ENCODE data around the gene FOXI1.

The FOXI1 gene

GRCh38 chr5:170143091-170143490 lies 37.4 kb downstream of the FOXI1 start:
- Histone ChIP-seq H3K27me3 (ENCODE audit: control insufficient read depth in 1 of 2, insufficient read depth in 2 of 2, low read length in 2 of 2) (no peaks in the 10 kb centered on the region), H3K36me3 (ENCODE audit: control insufficient read depth in 2 of 2, insufficient read depth in 2 of 2, low read length in 2 of 2) (no peaks in the 10 kb centered on the region), H3K9me3 (ENCODE audit: control insufficient read depth in 2 of 2, low read length in 2 of 2) (no peaks in the 10 kb centered on the region), H3K9ac (ENCODE audit: low read length in 2 of 2) (no peak overlapping the region), H3K4me1 (ENCODE audit: control insufficient read depth, insufficient read depth, low read length) (no peaks in the 10 kb centered on the region), H3K4me3 (ENCODE audit: low read length in 2 of 2) (no peak overlapping the region), H3K27ac (ENCODE audit: low read length) (no peak overlapping the region)

GRCh38 chr5:170143710-170144109 lies 38.0 kb downstream of the FOXI1 start:
- Histone ChIP-seq H3K27ac (ENCODE audit: low read length) (no peak overlapping the region), H3K36me3 (ENCODE audit: control insufficient read depth in 2 of 2, insufficient read depth in 2 of 2, low read length in 2 of 2) (no peaks in the 10 kb centered on the region), H3K27me3 (ENCODE audit: control insufficient read depth in 1 of 2, insufficient read depth in 2 of 2, low read length in 2 of 2) (no peaks in the 10 kb centered on the region), H3K9me3 (ENCODE audit: control insufficient read depth in 2 of 2, low read length in 2 of 2) (no peaks in the 10 kb centered on the region), H3K4me3 (ENCODE audit: low read length in 2 of 2) (no peak overlapping the region), H3K9ac (ENCODE audit: low read length in 2 of 2) (no peak overlapping the region), H3K4me1 (ENCODE audit: control insufficient read depth, insufficient read depth, low read length) (no peaks in the 10 kb centered on the region)

- H3K36me3 ChIP-seq (ENCODE audit: control insufficient read depth in 2 of 2, insufficient read depth in 2 of 2, low read length in 2 of 2) = no peaks in the 10 kb centered on the region
- H3K27me3 ChIP-seq (ENCODE audit: control insufficient read depth in 1 of 2, insufficient read depth in 2 of 2, low read length in 2 of 2) = no peaks in the 10 kb centered on the region
- H3K4me1 ChIP-seq (ENCODE audit: control insufficient read depth, insufficient read depth, low read length) = no peaks in the 10 kb centered on the region
- H3K9me3 ChIP-seq (ENCODE audit: control insufficient read depth in 2 of 2, low read length in 2 of 2) = no peaks in the 10 kb centered on the region
- no peak overlapping the region for H3K27ac ChIP-seq (ENCODE audit: low read length)
- H3K9ac ChIP-seq (ENCODE audit: low read length in 2 of 2) = no peak overlapping the region
- H3K4me3 ChIP-seq (ENCODE audit: low read length in 2 of 2) = no peak overlapping the region
Measured at GRCh38 chr5:170144286-170145023, 38.8 kb downstream of the FOXI1 start.

GRCh38 chr5:170145462-170145861 lies 39.8 kb downstream of the FOXI1 start:
- no peaks in the 10 kb centered on the region for H3K27me3 ChIP-seq (ENCODE audit: control insufficient read depth in 1 of 2, insufficient read depth in 2 of 2, low read length in 2 of 2)

GRCh38 chr5:170147051-170147752 lies 41.5 kb downstream of the FOXI1 start:
- Histone ChIP-seq H3K27me3 (ENCODE audit: control insufficient read depth in 1 of 2, insufficient read depth in 2 of 2, low read length in 2 of 2) (no peaks in the 10 kb centered on the region), H3K4me3 (ENCODE audit: low read length in 2 of 2) (no peak overlapping the region), H3K4me1 (ENCODE audit: control insufficient read depth, insufficient read depth, low read length) (no peaks in the 10 kb centered on the region), H3K9ac (ENCODE audit: low read length in 2 of 2) (no peak overlapping the region), H3K27ac (ENCODE audit: low read length) (no peak overlapping the region), H3K36me3 (ENCODE audit: control insufficient read depth in 2 of 2, insufficient read depth in 2 of 2, low read length in 2 of 2) (no peaks in the 10 kb centered on the region), H3K9me3 (ENCODE audit: control insufficient read depth in 2 of 2, low read length in 2 of 2) (no peaks in the 10 kb centered on the region)

More at GRCh38 chr5:170145462-170145861, 39.8 kb downstream of the FOXI1 start:
- Histone ChIP-seq H3K9me3 (ENCODE audit: control insufficient read depth in 2 of 2, low read length in 2 of 2) (no peaks in the 10 kb centered on the region), H3K4me1 (ENCODE audit: control insufficient read depth, insufficient read depth, low read length) (no peaks in the 10 kb centered on the region), H3K4me3 (ENCODE audit: low read length in 2 of 2) (no peak overlapping the region), H3K36me3 (ENCODE audit: control insufficient read depth in 2 of 2, insufficient read depth in 2 of 2, low read length in 2 of 2) (no peaks in the 10 kb centered on the region), H3K9ac (ENCODE audit: low read length in 2 of 2) (no peak overlapping the region), H3K27ac (ENCODE audit: low read length) (no peak overlapping the region)

- no peaks in the 10 kb centered on the region for H3K27me3 ChIP-seq (ENCODE audit: control insufficient read depth in 1 of 2, insufficient read depth in 2 of 2, low read length in 2 of 2)
- H3K9ac ChIP-seq (ENCODE audit: low read length in 2 of 2) = no peak overlapping the region
- no peak overlapping the region for H3K4me3 ChIP-seq (ENCODE audit: low read length in 2 of 2)
- H3K27ac ChIP-seq (ENCODE audit: low read length) = no peak overlapping the region
- H3K9me3 ChIP-seq (ENCODE audit: control insufficient read depth in 2 of 2, low read length in 2 of 2) = no peaks in the 10 kb centered on the region
- no peaks in the 10 kb centered on the region for H3K36me3 ChIP-seq (ENCODE audit: control insufficient read depth in 2 of 2, insufficient read depth in 2 of 2, low read length in 2 of 2)
- H3K4me1 ChIP-seq (ENCODE audit: control insufficient read depth, insufficient read depth, low read length) = no peaks in the 10 kb centered on the region
Measured at GRCh38 chr5:170147753-170148264, 42.1 kb downstream of the FOXI1 start.

GRCh38 chr5:170148430-170149205 lies 42.9 kb downstream of the FOXI1 start:
- no peak overlapping the region for H3K27ac ChIP-seq (ENCODE audit: low read length)

GRCh38 chr5:170149206-170149515 lies 43.5 kb downstream of the FOXI1 start:
- H3K4me3 ChIP-seq (ENCODE audit: low read length in 2 of 2) = no peak overlapping the region

More at GRCh38 chr5:170148430-170149205, 42.9 kb downstream of the FOXI1 start:
- H3K4me1 ChIP-seq (ENCODE audit: control insufficient read depth, insufficient read depth, low read length) = no peaks in the 10 kb centered on the region
- H3K4me3 ChIP-seq (ENCODE audit: low read length in 2 of 2) = no peak overlapping the region
- no peaks in the 10 kb centered on the region for H3K36me3 ChIP-seq (ENCODE audit: control insufficient read depth in 2 of 2, insufficient read depth in 2 of 2, low read length in 2 of 2)
- no peak overlapping the region for H3K9ac ChIP-seq (ENCODE audit: low read length in 2 of 2)
- no peaks in the 10 kb centered on the region for H3K27me3 ChIP-seq (ENCODE audit: control insufficient read depth in 1 of 2, insufficient read depth in 2 of 2, low read length in 2 of 2)
- no peaks in the 10 kb centered on the region for H3K9me3 ChIP-seq (ENCODE audit: control insufficient read depth in 2 of 2, low read length in 2 of 2)

GRCh38 chr5:170150713-170151096 lies 45.0 kb downstream of the FOXI1 start:
- H3K9me3 ChIP-seq (ENCODE audit: control insufficient read depth in 2 of 2, low read length in 2 of 2) = no peaks in the 10 kb centered on the region
- H3K27ac ChIP-seq (ENCODE audit: low read length) = no peak overlapping the region
- no peak overlapping the region for H3K9ac ChIP-seq (ENCODE audit: low read length in 2 of 2)
- H3K4me1 ChIP-seq (ENCODE audit: control insufficient read depth, insufficient read depth, low read length) = no peaks in the 10 kb centered on the region
- H3K27me3 ChIP-seq (ENCODE audit: control insufficient read depth in 1 of 2, insufficient read depth in 2 of 2, low read length in 2 of 2) = no peaks in the 10 kb centered on the region
- no peak overlapping the region for H3K4me3 ChIP-seq (ENCODE audit: low read length in 2 of 2)
- H3K36me3 ChIP-seq (ENCODE audit: control insufficient read depth in 2 of 2, insufficient read depth in 2 of 2, low read length in 2 of 2) = no peaks in the 10 kb centered on the region

More at GRCh38 chr5:170149206-170149515, 43.5 kb downstream of the FOXI1 start:
- Histone ChIP-seq H3K4me1 (ENCODE audit: control insufficient read depth, insufficient read depth, low read length) (no peaks in the 10 kb centered on the region), H3K9me3 (ENCODE audit: control insufficient read depth in 2 of 2, low read length in 2 of 2) (no peaks in the 10 kb centered on the region), H3K27ac (ENCODE audit: low read length) (no peak overlapping the region), H3K36me3 (ENCODE audit: control insufficient read depth in 2 of 2, insufficient read depth in 2 of 2, low read length in 2 of 2) (no peaks in the 10 kb centered on the region), H3K9ac (ENCODE audit: low read length in 2 of 2) (no peak overlapping the region), H3K27me3 (ENCODE audit: control insufficient read depth in 1 of 2, insufficient read depth in 2 of 2, low read length in 2 of 2) (no peaks in the 10 kb centered on the region)

GRCh38 chr5:170151097-170151831 lies 45.6 kb downstream of the FOXI1 start:
- Histone ChIP-seq H3K9me3 (ENCODE audit: control insufficient read depth in 2 of 2, low read length in 2 of 2) (no peaks in the 10 kb centered on the region), H3K27me3 (ENCODE audit: control insufficient read depth in 1 of 2, insufficient read depth in 2 of 2, low read length in 2 of 2) (no peaks in the 10 kb centered on the region), H3K27ac (ENCODE audit: low read length) (no peak overlapping the region), H3K9ac (ENCODE audit: low read length in 2 of 2) (no peak overlapping the region), H3K4me1 (ENCODE audit: control insufficient read depth, insufficient read depth, low read length) (no peaks in the 10 kb centered on the region), H3K36me3 (ENCODE audit: control insufficient read depth in 2 of 2, insufficient read depth in 2 of 2, low read length in 2 of 2) (no peaks in the 10 kb centered on the region), H3K4me3 (ENCODE audit: low read length in 2 of 2) (no peak overlapping the region)

All from stomach smooth muscle (tissue), 2 donors.